Erythroblast (primary cell): ENCODE measurements around the gene RIC3.
"Not testable (repeated sequence)": the region's sequence is repeated elsewhere in the genome, so short reads cannot be mapped to it uniquely, and the experiment has no call there.

Source experiments
- DNase-seq, 2 experiments: peaks; one replicate each; lab custom pipeline; 2025; lab: John Stamatoyannopoulos, UW
- GATA1 ChIP-seq: IDR thresholded peaks from 2 replicates; pipeline ENCODE4 v1.6.1; 2011; ENCODE audit warnings: low read depth, mild to moderate bottlenecking, control low read depth, low read length, moderate library complexity
- POLR2A ChIP-seq: IDR thresholded peaks from 2 replicates; pipeline ENCODE4 v1.6.1; 2011; ENCODE audit warnings: mild to moderate bottlenecking, low read length

Gene RIC3

GRCh38 chr11:8164746-8165145 lies 4.1 kb downstream of the RIC3 start:
- TF ChIP-seq GATA1 (no peak), POLR2A (no peak)
- DNase-seq: no peak

- DNase-seq: not testable (repeated sequence)
Measured at GRCh38 chr11:8161627-8162304, 7.1 kb downstream of the RIC3 start.

- TF ChIP-seq POLR2A: no peak
- TF ChIP-seq GATA1: no peak
- no peak for DNase-seq
Measured at GRCh38 chr11:8156877-8157276, 11.9 kb downstream of the RIC3 start.

- TF ChIP-seq POLR2A (no peak), GATA1 (no peak)
- DNase-seq: no peak
Measured at GRCh38 chr11:8149726-8150125, 19.1 kb downstream of the RIC3 start.

- no peak for DNase-seq
- TF ChIP-seq POLR2A (no peak), GATA1 (no peak)
Measured at GRCh38 chr11:8138526-8138925, 30.3 kb downstream of the RIC3 start.

- DNase-seq: no peak
- TF ChIP-seq POLR2A (no peak), GATA1 (no peak)
Measured at GRCh38 chr11:8127447-8127846, 41.4 kb downstream of the RIC3 start.

GRCh38 chr11:8126649-8127289 lies 42.1 kb downstream of the RIC3 start:
- no peak for DNase-seq
- TF ChIP-seq GATA1 (no peak), POLR2A (no peak)

- TF ChIP-seq GATA1 (no peak), POLR2A (no peak)
- DNase-seq: no peak
Measured at GRCh38 chr11:8122173-8122764, 46.6 kb downstream of the RIC3 start.

GRCh38 chr11:8111636-8112035 lies 57.2 kb downstream of the RIC3 start:
- TF ChIP-seq GATA1: no peak
- TF ChIP-seq POLR2A: no peak
- no peak for DNase-seq

GRCh38 chr11:8110396-8110795 lies 58.4 kb downstream of the RIC3 start:
- TF ChIP-seq GATA1: no peak
- TF ChIP-seq POLR2A: no peak

GRCh38 chr11:8109675-8110074 lies 59.1 kb downstream of the RIC3 start:
- TF ChIP-seq POLR2A (no peak), GATA1 (no peak)
- DNase-seq: no peak

More at GRCh38 chr11:8110396-8110795, 58.4 kb downstream of the RIC3 start:
- no peak for DNase-seq

GRCh38 chr11:8108421-8108820 lies 60.4 kb downstream of the RIC3 start:
- DNase-seq: no peak
- TF ChIP-seq GATA1 (no peak), POLR2A (no peak)

GRCh38 chr11:8107642-8108041 lies 61.2 kb downstream of the RIC3 start:
- TF ChIP-seq GATA1 (no peak), POLR2A (no peak)
- no peak for DNase-seq

- TF ChIP-seq GATA1: no peak
- TF ChIP-seq POLR2A: no peak
- no peak for DNase-seq
Measured at GRCh38 chr11:8106679-8107078, 62.1 kb downstream of the RIC3 start.

- DNase-seq: no peak
- TF ChIP-seq GATA1 (no peak), POLR2A (no peak)
Measured at GRCh38 chr11:8105666-8106065, 63.2 kb downstream of the RIC3 start.
